ENCODE data around the gene BRSK1.

BRSK1 gene

DNA sequence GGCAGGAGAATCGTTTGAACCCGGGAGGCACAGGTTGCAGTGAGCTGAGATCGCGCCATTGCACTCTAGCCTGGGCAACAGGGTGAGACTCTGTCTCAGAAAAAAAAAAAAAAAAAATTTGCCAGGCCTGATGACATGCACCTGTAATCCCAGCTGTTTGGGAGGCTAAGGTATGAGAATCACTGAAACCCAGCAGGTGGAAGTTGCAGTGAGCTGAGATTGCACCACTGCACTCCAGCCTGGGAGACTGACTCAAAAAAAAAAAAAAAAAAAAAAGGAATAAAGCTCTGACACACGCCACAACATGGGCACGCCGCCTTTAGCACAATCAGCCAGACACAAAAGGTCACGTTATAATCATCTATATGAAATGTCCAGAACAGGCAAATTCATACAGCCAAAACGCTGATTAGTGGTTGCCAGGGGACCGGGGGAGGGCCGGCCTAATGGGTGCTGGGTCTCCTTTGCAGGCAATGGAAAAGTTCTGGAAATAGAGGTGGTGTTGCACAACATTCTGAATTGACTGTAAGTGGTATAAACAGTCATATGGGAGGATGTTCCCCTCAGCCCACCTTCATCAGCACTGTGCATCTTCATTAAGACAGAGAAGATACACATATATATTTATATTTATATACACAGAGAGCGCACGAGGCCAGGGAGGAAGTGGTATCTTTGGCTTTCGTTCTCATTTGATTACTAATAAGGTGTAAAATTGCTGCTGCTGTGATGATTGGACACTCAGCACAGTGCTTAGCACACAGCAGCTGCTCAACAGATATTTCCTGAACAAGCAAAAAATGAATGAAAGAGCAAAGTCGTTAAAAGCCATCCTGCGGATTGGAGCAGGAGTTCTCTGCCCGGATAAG, 7.7 kb upstream of the BRSK1 start:
- no peak for DNase-seq

DNA sequence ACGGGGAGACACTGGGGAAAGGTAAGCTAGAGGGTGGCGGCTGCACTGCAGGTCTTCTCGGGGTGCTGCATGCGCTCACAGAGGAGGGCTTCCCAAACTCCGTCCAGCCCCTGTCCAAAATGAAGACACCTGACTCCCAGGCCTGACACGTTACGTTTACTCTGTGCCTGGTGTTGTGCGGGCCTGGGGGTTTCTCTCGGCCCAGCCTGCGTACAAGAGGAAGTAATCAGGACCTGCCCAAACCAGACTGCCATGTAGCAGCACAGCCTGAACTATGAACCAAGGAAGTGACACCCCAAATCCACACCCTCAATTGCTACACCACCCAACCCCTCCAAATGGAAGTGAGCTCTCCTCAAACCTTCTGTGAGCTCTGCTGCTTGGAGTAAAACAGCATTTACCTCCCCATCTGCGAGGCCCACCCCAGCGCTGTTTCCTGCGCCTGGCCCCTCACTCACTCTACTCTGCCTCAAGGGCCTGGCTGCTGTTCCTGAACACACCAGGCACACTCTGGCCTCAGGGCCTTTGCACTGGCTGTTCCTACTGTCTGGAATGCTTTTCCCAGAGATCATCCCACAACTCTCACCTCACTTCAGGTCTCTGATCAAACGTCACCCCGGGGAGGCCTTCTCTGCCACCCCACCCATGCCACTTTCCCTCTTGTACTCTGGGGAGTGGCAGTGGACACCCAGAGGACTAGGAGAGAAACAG, 6.9 kb upstream of the BRSK1 start:
- no peak for DNase-seq

DNA sequence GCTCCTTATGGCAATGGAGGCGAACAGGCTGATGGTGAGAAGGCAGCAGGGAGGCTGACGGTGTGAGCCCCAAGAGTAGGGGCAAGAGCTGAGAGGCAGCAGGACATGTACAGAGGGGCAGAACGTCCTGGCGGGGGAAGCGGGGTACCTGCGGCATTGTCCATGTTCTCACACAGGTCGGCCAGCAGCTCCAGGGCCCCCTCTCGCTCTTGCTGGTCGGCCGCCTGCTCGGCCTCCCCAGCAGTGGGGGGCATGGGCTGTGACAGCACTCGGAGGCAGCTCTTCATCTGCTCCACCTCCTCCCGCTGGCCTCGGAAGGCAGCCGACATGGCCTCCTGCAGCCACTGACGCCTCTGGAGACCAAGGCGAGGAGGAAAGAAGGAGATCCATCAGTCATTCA, 6.3 kb upstream of the BRSK1 start:
- no peak for DNase-seq

DNA sequence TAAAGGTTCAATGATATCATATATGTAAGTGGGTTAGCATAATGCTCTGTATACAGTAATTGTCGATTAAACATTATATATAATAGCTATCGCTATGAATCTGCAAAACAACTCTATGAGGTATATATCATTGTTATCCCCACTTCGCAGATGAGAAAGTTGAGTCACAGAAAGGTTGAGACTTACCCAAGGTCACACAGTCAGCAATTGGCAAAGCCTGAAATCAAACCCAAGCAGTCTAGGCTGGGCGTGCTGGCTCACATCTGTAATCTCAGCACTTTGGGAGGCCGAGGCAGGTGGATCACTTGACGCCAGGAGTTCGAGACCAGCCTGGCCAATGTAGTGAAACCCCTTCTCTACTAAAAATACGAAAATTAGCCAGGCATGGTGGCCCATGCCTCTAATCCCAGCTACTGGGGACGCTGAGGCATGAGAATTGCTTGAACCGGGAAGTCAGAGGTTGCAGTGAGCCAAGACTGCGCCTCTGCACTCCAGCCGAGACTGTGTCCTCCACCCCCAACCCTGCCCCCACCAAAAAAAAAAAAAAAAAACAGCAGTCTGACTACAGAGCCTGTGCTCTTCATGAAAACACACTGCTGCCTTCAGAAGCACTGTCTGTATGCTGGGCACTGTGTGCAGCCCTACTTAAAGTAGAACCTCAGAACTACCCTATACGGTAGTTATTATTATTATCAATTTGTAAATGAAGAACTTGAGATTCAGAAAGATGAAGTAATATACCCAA, 5.2 kb upstream of the BRSK1 start:
- DNase-seq, result no peak

DNA sequence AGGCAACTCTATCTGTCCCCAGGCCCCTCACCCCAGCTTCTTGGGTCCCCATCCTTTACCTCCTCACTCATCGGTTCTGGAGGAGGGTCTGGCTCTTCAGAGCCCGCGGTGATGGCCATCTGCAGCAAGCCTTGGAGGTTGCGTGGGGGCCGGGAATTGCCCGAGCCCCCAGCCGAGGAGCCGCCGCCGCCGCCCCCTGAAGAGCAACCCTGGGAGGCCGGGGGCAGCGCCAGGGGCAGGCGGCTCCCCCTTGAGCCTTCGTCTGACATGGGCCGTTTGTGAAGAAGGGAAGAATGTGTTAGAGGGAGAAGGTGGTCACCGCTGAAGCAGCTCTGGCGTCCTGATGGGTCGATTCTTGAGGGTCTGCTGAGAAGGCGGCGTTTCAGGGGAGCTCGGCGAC, 4.5 kb upstream of the BRSK1 start:
- no peak for DNase-seq

DNA sequence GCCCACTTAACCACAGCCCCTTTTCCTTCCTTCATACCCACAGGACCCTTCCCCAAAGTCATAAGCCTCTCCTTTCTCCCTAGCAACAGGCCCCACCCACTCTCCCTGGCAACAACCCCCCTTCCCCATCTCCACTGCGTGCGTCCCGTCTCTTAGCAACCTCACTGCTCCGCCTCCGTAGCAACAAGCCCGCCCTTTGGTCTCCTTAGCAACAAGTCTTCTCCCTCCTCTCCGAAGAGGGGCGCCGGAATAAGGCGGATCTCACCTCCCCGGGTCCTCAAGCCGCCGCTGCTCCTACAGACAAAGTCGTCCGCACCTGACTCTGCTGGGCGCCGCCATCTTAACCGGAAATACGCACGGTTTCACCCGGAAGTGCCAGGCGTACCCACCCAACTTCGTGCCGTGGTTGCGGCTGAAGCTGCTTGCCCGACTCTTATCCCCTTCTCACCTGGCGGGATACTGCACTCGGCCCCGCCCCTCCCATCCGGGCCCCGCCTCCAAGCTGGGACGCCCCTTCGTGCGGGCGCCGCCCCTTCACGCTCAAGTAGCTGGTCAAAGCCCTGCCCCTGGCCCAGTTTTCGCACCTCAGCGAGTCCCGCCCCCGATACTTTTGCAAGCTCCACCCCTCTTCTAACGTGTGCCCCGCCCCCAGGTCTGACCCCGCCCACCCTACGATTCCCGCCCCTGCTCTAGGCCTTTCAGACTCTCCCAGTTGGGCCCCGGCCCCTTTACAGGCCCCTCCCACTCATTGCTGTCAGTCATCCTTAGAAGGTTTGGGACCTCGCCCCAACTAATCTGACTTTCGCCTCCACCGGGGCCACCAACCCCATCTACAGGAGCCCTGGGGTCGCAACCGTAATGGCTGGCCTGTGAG, 3.8 kb upstream of the BRSK1 start, which contains the start of gene HSPBP1:
Gene HSPBP1 (minus strand): TSS at position 341 of the 874 bp plus-strand sequence. CDS start 502 bp downstream, outside the sequence.
- DNase-seq, result peak; percentile 94

DNA sequence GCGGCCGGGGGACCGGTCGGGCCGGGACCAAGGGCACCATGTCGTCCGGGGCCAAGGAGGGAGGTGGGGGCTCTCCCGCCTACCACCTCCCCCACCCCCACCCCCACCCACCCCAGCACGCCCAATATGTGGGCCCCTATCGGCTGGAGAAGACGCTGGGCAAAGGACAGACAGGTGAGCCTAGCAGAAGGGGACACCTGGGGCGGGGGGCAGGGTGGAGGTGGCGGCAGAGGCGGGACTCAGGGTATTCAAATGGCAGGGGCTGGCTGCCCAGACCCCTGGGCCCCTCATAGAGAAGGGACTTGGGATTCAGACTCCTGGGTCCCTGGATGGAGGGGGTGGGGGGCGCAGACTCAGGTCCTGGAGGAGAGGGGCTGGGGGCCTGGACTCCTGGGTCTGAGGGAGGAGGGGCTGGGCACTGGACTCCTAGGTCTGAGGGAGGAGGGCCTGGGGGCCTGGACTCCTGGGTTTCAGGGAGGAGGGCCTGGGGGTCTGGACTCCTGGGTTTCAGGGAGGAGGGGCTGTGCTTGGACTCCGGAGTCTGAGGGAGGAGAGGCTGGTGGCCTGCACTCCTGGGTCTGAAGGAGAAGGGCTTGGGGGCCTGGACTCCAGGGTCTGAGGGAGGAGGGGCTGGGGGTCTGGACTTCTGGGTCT, 735 bp downstream of the BRSK1 start:
- DNase-seq, result no peak

DNA sequence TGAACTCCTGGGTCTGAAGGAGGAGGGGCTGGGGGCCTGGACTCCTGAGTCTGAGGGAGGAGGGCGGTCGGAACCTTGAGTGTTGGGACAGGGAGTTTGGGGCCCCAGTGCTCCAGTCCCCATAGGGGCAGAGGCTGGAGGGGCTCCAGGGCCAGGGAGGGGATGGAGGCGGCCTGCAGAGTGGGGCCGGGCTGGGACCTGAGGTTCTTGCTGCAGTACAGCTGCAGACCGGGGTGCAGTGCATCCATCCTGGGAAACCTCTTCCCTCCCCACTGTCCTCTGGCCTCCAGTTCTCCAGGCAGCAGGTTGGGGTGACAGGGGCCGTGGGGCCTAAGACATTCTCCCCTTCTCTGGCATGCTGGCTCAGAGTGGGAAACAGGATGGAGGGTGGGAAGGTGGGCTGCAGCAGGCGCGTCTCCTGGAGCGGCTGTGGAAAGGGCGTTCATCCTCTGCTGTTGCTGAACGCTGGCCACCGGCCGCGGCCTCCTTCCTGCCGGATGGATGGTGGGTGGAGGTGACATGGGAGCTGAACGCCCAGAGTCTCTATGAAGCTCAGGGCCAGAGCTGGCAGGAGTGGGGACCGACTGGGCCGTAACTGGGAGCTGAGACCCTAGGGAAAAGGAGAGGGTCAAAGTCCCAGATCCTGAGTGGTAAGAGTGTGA, 1.6 kb downstream of the BRSK1 start:
- no peak for DNase-seq

DNA sequence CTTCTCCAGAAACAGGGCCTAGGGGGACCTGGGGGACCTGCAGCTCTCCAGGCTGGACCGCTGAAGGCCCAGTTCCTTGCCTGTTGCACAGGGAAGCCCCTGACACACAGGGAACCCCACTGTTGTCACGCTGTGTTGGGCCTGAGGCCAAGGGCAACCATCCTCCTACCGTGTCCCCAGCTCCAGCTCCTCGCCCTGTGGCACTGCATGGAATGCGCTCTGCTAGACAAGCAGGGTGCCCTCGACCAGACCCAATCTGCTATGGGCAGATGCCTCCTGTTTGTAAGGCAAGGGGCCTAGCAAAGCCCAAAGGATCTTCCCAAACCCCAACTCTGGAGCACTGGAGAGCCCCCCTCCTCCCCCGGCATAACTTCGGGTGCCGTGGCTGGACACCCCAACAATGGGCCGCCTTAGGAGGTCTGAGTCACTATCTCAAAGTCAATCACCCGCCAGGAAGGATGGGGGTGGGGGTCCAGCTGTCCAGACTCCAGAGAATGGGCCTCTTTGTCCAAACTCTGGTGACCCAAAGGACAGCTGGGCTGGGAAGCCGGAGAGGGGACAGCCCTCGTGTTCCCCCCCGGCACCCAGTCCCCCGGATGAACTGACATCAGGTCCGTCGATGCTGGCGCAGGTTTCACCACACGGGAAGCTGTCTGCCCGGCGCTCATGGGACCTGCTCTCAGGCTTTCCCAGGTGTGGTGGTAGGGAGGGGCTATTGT, 3.7 kb downstream of the BRSK1 start:
- DNase-seq, result no peak

- DNase-seq, result no peak
Observed at GRCh38 chr19:55289117-55289796, 5.5 kb downstream of the BRSK1 start.

GRCh38 chr19:55297267-55297666, 13.5 kb downstream of the BRSK1 start:
- DNase-seq, result no peak

DNA sequence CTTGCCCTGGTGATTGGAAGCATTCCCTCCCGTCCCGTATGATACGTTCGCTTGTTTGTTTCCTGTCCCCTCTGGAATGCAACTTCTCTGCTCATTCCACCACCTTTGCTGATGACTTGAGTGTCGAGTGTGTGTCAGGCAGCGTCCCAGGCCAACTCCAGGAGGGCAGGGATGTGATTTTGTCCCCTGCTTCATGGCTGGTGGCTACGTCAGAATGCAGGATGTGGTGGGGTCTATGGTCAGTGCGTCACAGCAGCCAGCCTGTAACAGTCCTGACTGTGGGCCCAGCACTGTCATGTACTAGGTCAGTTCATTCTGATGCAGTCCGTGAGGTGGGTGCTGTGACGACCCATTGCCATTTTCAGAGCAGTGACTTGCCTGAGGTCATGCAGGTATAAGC, 16.2 kb downstream of the BRSK1 start:
- DNase-seq, result no peak

DNA sequence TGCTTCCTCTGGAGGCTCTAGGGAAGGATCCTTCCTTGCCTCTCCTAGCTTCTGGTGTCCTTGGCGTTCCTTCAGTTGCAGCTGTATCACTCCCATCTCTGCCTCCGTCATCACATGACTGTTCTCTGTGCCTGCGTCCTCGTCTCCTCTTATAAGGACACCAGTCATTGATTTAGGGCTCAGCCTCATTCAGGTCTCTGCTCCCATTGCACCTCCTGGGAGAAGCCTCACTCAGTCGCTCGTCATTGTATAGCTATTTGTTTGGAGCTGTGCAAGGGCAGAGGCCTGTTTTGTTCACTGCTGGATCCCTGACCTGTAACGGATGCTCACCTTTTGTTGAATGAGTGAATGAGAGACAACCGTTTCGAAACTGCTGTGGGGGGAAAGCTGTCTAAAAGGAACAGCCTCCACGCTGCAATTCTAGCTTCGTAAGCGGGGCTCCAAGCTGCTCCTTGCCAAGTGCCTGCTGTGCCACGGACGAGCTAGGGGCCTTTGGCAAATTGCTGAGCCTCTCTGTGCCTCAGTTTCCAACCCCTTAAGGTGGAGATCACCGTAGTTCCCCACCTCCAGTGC, 17.2 kb downstream of the BRSK1 start:
- DNase-seq, result no peak

DNA sequence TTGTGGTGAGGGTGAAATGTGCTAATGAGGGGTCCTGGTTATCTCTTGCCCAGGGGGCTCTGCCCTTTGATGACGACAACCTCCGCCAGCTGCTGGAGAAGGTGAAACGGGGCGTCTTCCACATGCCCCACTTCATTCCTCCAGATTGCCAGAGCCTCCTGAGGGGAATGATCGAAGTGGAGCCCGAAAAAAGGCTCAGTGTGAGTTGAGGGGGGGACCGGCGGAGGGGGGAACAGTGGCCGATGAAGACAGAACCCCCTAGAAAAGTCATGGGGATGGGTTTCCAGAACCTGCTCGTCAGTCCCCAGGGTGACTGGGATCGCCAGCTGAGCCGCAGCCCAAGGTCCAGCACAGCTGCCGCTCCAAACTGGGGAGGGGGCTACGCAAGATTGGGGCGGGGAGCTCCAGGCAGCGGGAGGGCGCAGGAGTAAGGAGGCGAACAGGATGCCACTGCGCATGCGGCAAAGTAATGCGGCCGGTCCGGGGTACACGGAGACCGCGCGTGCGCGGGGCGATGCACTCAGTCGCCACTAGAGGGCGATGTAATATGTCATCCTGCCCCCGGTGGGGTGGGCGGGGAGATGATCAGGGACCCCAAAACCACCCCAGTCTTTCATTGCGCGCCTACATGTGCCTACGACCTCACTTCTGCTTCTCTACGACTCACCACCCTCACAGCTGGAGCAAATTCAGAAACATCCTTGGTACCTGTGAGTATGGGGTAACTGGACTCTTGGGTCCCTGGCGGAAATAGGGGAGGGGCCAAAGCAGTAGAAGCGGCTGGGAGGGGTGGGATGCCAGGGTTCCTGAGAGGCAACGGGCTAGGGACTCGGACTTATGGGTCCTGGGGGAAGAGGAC, 17.9 kb downstream of the BRSK1 start:
- DNase-seq, result peak; percentile 98

GRCh38 chr19:55302318-55302703, 18.5 kb downstream of the BRSK1 start:
- DNase-seq, result no peak

GRCh38 chr19:55303477-55303876, 19.7 kb downstream of the BRSK1 start:
- no peak for DNase-seq

GRCh38 chr19:55304279-55304978, 20.6 kb downstream of the BRSK1 start:
- no peak for DNase-seq

- no peak for DNase-seq
Observed at GRCh38 chr19:55304980-55305379, 21.2 kb downstream of the BRSK1 start.

Data from activated CD4-positive, CD25-positive, alpha-beta regulatory T cell treated with anti-CD3 and anti-CD28 coated beads, Interleukin-2, amount 50 U/mL, for 72 hours (primary cell).